ENCODE data around the gene GTF2A1.

Gene GTF2A1

GRCh38 chr14:81176241-81176640, 44.5 kb downstream of the GTF2A1 start:
- H3K27me3 ChIP-seq, result no peaks in the 10 kb centered on the region
- H3K36me3 ChIP-seq, result peaks cover 0 to 13% (median 7%) of the 10 kb centered on the region in 3 donors
- H3K4me3 ChIP-seq, result no peak overlapping the region
- TF ChIP-seq CTCF (IDR thresholded peaks at IDR 0.05), result no peak
- peaks cover 0 to 28% (median 2%) of the 10 kb centered on the region in 4 donors for H3K4me1 ChIP-seq
- peak; percentile 68 to 76 for DNase-seq
- H3K27ac ChIP-seq, result peak overlapping the region in 1 of 2 donors; percentile 34
- H3K9me3 ChIP-seq, result no peaks in the 10 kb centered on the region
- intact Hi-C loops (cut with DNase I; ENCODE audit: low total_unique reads), result no loop called here

GRCh38 chr14:81172881-81173280, 47.9 kb downstream of the GTF2A1 start:
- no peaks in the 10 kb centered on the region for H3K36me3 ChIP-seq
- no peaks in the 10 kb centered on the region for H3K27me3 ChIP-seq
- TF ChIP-seq CTCF (IDR thresholded peaks at IDR 0.05), result no peak
- intact Hi-C loops (cut with DNase I; ENCODE audit: low total_unique reads), result loop anchor here (5.0 kb wide), 2 partner anchors 49 to 186 kb away; partner anchors contain the start of gene GTF2A1
- no peak for DNase-seq
- H3K9me3 ChIP-seq, result no peaks in the 10 kb centered on the region
- H3K27ac ChIP-seq, result no peak overlapping the region
- peaks cover 0 to 29% (median 3%) of the 10 kb centered on the region in 4 donors for H3K4me1 ChIP-seq
- H3K4me3 ChIP-seq, result no peak overlapping the region

- Histone ChIP-seq H3K27ac (no peak overlapping the region), H3K4me3 (no peak overlapping the region), H3K4me1 (peaks cover 0 to 24% (median 3%) of the 10 kb centered on the region in 4 donors), H3K36me3 (no peaks in the 10 kb centered on the region), H3K9me3 (no peaks in the 10 kb centered on the region), H3K27me3 (no peaks in the 10 kb centered on the region)
- no peak for TF ChIP-seq CTCF (IDR thresholded peaks at IDR 0.05)
- intact Hi-C loops (cut with DNase I; ENCODE audit: low total_unique reads), result loop anchor here (5.0 kb wide), 2 partner anchors 50 to 185 kb away; partner anchors contain the start of gene GTF2A1
- no peak for DNase-seq
These were observed 48.4 kb downstream of the GTF2A1 start for GRCh38 chr14:81172353-81172752.

- DNase-seq, result no peak
- TF ChIP-seq CTCF (IDR thresholded peaks at IDR 0.05), result no peak
- H3K4me1 ChIP-seq, result peaks cover 0 to 13% (median 3%) of the 10 kb centered on the region in 4 donors
- peak overlapping the region; percentile 86 for H3K27ac ChIP-seq
- no peaks in the 10 kb centered on the region for H3K9me3 ChIP-seq
- peak overlapping the region in 1 of 2 donors; percentile 61 for H3K4me3 ChIP-seq
- H3K36me3 ChIP-seq, result no peaks in the 10 kb centered on the region
- no peaks in the 10 kb centered on the region for H3K27me3 ChIP-seq
- intact Hi-C loops (cut with DNase I; ENCODE audit: low total_unique reads), result loop anchor here (5.0 kb wide), 2 partner anchors 51 to 184 kb away; partner anchors contain the start of gene GTF2A1
These were observed 49.9 kb downstream of the GTF2A1 start for GRCh38 chr14:81170829-81171195.

GRCh38 chr14:81170104-81170828, 50.5 kb downstream of the GTF2A1 start:
- DNase-seq, result peak; percentile 95 to 96
- intact Hi-C loops (cut with DNase I; ENCODE audit: low total_unique reads), result loop anchor here (5.0 kb wide), 2 partner anchors 52 to 183 kb away; partner anchors contain the start of gene GTF2A1

More at GRCh38 chr14:81170104-81170828, 50.5 kb downstream of the GTF2A1 start:
- H3K36me3 ChIP-seq, result no peaks in the 10 kb centered on the region
- H3K27me3 ChIP-seq, result no peaks in the 10 kb centered on the region
- TF ChIP-seq CTCF (IDR thresholded peaks at IDR 0.05), result peak; percentile 80 to 87
- H3K9me3 ChIP-seq, result no peaks in the 10 kb centered on the region
- peak overlapping the region; percentile 86 for H3K27ac ChIP-seq
- peaks cover 0 to 13% (median 3%) of the 10 kb centered on the region in 4 donors for H3K4me1 ChIP-seq
- H3K4me3 ChIP-seq, result peak overlapping the region; percentile 61
